ENCODE data around the gene PLAC1.

DNA sequence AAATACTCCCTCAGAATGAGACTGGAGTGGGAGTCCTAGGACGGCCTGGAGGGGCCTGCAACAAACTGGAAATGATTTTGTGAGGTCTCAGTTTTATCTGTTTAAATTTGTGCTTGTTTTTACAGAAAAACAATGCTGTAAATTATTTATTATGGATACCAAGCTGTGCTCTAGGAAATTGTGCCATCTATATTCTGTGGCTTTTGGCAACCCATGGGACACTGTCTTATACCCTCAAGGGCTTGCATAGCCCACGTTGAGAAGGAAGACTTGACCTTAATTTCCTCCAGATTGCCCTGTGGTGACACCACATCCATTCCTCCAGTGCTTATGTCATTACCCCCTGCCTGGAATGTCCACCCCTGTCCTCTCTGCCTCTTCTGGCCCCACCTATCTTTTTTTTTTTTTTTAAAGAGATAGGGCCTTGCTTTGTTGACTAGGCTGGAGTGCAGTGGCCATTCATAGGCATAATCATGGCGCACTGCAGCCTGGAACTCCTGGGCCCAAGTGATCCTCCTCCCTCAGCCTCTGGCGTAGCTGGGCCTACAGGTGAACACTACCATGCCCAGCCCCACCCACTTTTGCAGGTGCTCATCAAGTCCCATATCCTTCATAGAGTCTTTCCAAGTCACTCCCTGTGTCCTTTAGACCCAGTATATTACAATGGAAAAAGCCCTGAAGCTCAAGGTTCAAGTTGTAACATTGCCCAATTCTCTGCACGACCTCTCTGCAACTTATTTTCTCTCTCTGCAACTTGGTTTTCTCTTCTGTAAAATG lies 120.9 kb downstream of the PLAC1 start:
- TF ChIP-seq EZH2 (IDR thresholded peaks at IDR 0.05; ENCODE audit: borderline replicate concordance, low read length), result no peak
- TF ChIP-seq, protein P1, sequence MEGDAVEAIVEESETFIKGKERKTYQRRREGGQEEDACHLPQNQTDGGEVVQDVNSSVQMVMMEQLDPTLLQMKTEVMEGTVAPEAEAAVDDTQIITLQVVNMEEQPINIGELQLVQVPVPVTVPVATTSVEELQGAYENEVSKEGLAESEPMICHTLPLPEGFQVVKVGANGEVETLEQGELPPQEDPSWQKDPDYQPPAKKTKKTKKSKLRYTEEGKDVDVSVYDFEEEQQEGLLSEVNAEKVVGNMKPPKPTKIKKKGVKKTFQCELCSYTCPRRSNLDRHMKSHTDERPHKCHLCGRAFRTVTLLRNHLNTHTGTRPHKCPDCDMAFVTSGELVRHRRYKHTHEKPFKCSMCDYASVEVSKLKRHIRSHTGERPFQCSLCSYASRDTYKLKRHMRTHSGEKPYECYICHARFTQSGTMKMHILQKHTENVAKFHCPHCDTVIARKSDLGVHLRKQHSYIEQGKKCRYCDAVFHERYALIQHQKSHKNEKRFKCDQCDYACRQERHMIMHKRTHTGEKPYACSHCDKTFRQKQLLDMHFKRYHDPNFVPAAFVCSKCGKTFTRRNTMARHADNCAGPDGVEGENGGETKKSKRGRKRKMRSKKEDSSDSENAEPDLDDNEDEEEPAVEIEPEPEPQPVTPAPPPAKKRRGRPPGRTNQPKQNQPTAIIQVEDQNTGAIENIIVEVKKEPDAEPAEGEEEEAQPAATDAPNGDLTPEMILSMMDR (IDR thresholded peaks at IDR 0.05; ENCODE audit: low read length), result no peak
